ENCODE data around the gene TNN.
A peak's percentile ranks its signal among the peaks of the same experiment; 100 is the strongest.

TNN gene

DNA sequence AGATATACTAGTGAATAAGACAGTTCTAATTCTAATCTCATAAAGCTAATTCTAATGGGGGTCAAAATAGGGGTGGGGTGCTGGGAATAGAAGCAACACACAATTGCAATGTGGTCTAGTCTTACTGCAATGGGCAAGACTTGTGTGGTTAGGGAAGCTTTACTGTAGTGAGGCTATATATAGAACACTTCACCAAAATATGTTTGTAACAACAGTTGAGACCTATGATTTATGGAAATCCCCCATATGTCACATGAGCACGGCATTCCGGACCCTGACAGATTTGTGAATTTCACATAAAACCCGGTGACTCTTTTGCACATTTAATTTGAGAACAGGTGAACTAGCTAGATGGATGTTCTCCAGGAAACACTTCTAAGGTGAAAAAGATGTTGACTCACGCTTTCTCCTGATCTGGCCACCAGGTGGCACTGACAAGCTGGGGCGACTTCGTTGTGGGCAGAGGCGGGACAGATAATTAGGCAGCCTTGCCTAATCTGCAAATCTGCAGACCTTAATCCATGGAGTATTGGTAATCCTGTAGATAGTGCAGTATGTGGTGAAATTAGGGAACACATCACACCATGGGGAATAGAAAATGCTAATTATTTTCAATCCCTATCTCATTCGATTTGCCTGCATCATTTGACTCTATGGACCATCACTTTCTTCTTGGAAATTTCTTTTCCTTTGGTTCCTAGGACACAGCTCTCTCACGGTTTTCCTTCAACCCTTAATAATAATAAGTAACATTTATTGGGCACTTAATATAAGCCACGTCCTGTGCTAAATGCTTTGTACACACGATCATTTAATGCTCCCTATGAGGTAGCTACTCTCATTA, 87.2 kb downstream of the TNN start:
- ATAC-seq (ENCODE audit: low read depth) (peak; percentile 66), DNase-seq (ENCODE audit: low spot score in 2 of 2) (peak; percentile 66 to 72)
- H3K27ac Mint-ChIP-seq: no peak overlapping the region
- H3K4me1 Mint-ChIP-seq: peaks cover 27% of the 10 kb centered on the region
- peaks cover 9% of the 10 kb centered on the region for H3K27me3 Mint-ChIP-seq
- H3K36me3 Mint-ChIP-seq: peaks cover 12% of the 10 kb centered on the region
- no peak overlapping the region for H3K4me3 Mint-ChIP-seq
- H3K9me3 Mint-ChIP-seq: no peaks in the 10 kb centered on the region

DNA sequence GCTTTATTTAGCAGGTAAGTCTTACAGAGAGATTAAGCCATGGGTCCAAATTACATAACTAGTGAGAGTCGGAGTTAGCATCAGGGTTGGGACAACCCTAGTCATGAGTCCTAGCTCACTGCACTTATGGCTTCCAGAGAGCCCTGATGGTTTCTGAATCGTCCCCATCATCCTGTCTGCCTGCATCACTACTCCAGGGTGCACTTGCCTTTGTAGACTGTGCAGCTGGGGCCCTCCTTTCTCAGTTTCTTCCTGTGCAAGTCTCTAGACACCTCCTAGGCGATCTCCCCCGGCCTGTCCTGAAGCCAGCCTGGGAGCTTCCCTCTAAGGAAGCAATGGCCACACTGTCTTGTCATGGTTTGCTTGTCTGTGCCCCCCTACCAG, 87.8 kb downstream of the TNN start:
- Mint-ChIP-seq H3K36me3 (peaks cover 18% of the 10 kb centered on the region), H3K4me3 (no peak overlapping the region), H3K9me3 (no peaks in the 10 kb centered on the region), H3K4me1 (peaks cover 30% of the 10 kb centered on the region), H3K27ac (peak overlapping the region; percentile 43), H3K27me3 (peaks cover 8% of the 10 kb centered on the region)
- DNase-seq (ENCODE audit: low spot score in 2 of 2): no peak
- no peak for ATAC-seq (ENCODE audit: low read depth)

DNA sequence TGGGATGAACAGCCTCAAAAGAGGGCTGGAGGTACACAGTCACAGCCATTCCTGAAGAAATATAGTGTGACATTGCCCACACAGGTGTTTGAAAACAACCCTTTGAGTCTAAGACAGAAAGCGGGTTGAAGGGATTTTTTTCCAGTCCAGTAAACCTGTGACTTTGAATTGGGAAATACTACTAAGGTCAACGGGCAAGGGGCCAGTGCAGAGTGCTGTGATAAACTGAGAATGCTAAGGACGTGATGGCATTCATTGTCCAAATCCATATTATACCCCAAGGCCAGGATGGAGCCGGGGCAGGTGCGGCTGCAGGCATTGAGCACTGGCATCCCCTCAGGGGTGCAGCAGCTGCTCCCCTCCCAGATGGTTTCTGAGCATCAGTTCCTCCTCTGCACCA, 88.3 kb downstream of the TNN start:
- Mint-ChIP-seq H3K27ac (peak overlapping the region; percentile 43), H3K4me1 (peaks cover 34% of the 10 kb centered on the region), H3K9me3 (no peaks in the 10 kb centered on the region), H3K36me3 (peaks cover 22% of the 10 kb centered on the region), H3K27me3 (peaks cover 6% of the 10 kb centered on the region), H3K4me3 (no peak overlapping the region)
- ATAC-seq (ENCODE audit: low read depth): no peak
- DNase-seq (ENCODE audit: low spot score in 2 of 2): no peak

DNA sequence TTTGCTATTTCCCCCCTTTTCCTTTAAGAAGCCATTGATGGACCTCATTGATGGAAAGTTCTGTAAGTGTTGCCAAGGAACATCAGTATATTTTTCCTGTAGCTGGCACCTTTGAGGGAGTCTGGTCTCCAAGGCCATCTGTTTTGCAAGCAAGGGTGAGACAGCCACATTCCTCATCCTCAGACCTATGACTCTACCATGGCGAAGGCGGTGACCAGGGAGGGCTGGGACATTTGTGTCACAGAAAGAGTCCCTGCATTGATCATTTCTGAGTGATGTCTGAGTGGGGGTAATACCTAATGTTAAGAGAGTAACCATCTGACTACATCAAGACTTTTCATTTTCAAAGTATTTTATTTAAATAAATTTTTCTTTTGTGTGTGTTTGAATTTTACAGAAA, 89.6 kb downstream of the TNN start:
- H3K4me1 Mint-ChIP-seq: peaks cover 40% of the 10 kb centered on the region
- H3K9me3 Mint-ChIP-seq: no peaks in the 10 kb centered on the region
- H3K4me3 Mint-ChIP-seq: no peak overlapping the region
- peak overlapping the region; percentile 33 for H3K27ac Mint-ChIP-seq
- peaks cover 30% of the 10 kb centered on the region for H3K36me3 Mint-ChIP-seq
- ATAC-seq (ENCODE audit: low read depth) (no peak), DNase-seq (ENCODE audit: low spot score in 2 of 2) (no peak)
- H3K27me3 Mint-ChIP-seq: no peaks in the 10 kb centered on the region

DNA sequence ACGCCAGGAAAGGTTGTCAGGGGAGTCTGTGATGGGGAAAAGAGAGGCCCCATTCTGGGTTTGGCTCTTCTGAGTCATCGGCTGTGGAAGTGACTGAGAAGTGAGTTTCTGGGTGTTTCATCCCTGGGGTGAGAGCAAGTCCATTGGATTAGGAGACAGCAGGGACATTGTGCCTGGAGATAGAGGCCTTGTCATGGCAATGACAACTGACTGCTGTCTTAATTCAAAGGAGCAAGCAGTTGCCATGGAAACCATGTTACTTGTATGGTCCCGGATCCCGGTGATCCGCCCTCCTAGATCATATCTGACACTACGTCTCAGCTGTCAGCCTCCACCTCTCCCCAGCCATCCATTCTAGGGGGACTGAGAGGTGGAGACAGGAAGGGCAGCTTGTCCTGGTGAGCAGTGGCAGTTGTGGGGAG, 90.5 kb downstream of the TNN start:
- no peaks in the 10 kb centered on the region for H3K27me3 Mint-ChIP-seq
- no peak overlapping the region for H3K4me3 Mint-ChIP-seq
- no peak for ATAC-seq (ENCODE audit: low read depth)
- H3K27ac Mint-ChIP-seq: no peak overlapping the region
- peaks cover 40% of the 10 kb centered on the region for H3K4me1 Mint-ChIP-seq
- no peak for DNase-seq (ENCODE audit: low spot score in 2 of 2)
- no peaks in the 10 kb centered on the region for H3K9me3 Mint-ChIP-seq
- H3K36me3 Mint-ChIP-seq: peaks cover 30% of the 10 kb centered on the region

DNA sequence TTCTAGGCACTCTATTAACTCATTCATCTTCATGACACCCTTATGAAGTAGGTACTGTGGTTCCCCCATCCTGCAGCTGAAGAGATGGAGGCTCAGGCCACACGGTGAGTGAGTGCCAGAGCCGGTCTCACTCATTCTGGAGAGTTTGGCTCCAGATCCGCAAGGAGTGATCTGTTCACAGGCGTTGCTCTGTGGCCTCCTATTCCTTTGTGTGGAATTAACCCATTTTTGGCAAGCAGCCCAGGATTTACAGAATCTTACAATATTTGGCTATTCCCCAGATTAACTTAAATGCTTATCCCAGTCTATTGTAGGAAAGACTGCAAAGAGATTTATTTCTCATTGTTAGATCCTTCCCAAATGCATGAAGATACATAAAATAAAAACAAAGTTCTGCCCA, 95.3 kb downstream of the TNN start:
- DNase-seq (ENCODE audit: low spot score in 2 of 2) (no peak), ATAC-seq (ENCODE audit: low read depth) (no peak)
- Mint-ChIP-seq H3K36me3 (peaks cover 51% of the 10 kb centered on the region), H3K27me3 (no peaks in the 10 kb centered on the region), H3K4me1 (peaks cover 30% of the 10 kb centered on the region), H3K4me3 (no peak overlapping the region), H3K9me3 (no peaks in the 10 kb centered on the region), H3K27ac (no peak overlapping the region)

DNA sequence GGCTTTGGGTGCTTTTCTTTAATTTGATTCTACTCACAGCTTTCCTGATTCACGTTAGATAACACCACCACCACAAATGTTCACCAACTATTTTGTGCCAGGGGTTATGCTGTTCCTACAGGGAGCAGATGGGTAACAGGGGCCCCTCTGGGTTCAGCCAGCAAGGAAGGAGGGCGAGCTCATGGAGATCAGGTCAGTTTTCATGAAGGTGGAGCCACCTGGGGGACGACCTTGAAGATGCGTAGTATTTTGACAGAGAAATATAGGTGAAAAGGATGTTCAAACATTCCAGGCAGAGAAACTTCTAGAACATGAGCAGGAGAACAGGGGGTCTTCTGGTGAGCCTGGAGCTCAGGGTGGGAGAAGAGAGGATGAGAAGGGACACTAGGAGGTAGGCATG, 96.1 kb downstream of the TNN start:
- Mint-ChIP-seq H3K9me3 (no peaks in the 10 kb centered on the region), H3K27me3 (no peaks in the 10 kb centered on the region), H3K4me1 (peaks cover 30% of the 10 kb centered on the region), H3K36me3 (peaks cover 50% of the 10 kb centered on the region), H3K4me3 (no peak overlapping the region), H3K27ac (peak overlapping the region; percentile 29)
- DNase-seq (ENCODE audit: low spot score in 2 of 2) (no peak), ATAC-seq (ENCODE audit: low read depth) (no peak)

DNA sequence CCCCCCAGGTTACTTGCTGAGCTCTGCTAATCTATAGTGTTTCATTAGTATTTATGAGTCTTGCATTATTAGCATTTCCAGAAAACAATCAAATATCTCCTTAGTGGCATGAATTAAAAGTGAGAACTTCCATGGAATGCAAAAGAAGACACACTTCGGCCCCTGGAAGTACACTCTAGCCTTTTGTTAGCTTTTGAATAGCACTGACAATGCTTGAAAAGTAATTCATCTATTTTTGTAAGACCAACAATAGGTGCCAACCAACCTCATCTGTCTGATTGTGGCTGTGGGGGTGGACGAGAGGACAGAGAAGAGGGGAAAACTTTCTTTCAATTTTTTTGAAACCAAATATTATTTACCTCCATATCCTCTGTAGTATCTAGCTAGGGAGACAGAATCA, 97.1 kb downstream of the TNN start:
- H3K9me3 Mint-ChIP-seq: no peaks in the 10 kb centered on the region
- H3K27me3 Mint-ChIP-seq: no peaks in the 10 kb centered on the region
- H3K27ac Mint-ChIP-seq: no peak overlapping the region
- no peak for DNase-seq (ENCODE audit: low spot score in 2 of 2)
- ATAC-seq (ENCODE audit: low read depth): no peak
- H3K36me3 Mint-ChIP-seq: peaks cover 49% of the 10 kb centered on the region
- H3K4me3 Mint-ChIP-seq: no peak overlapping the region
- H3K4me1 Mint-ChIP-seq: peaks cover 34% of the 10 kb centered on the region

DNA sequence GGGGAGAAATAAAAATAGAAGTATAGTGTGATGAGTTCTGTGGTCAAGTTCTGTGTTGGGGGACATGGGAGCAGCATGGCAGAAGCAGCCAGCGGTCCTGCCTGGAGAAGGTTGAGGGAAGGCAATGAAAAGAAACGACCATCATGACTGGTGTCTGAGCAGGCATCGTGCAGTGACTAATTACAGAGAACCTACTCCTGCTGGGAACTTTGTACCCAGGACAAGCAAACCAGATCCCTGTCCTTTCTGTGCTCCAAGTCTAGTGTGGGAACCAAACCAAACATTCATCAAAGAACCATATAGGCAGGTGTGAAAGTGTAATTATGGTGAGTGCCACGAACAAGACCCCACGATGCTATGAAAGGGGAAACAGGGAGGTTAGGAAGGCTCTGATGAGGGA, 99.1 kb downstream of the TNN start:
- ATAC-seq (ENCODE audit: low read depth) (no peak), DNase-seq (ENCODE audit: low spot score in 2 of 2) (no peak)
- no peak overlapping the region for H3K4me3 Mint-ChIP-seq
- H3K27ac Mint-ChIP-seq: peak overlapping the region; percentile 69
- H3K4me1 Mint-ChIP-seq: peaks cover 34% of the 10 kb centered on the region
- H3K36me3 Mint-ChIP-seq: peaks cover 43% of the 10 kb centered on the region
- H3K27me3 Mint-ChIP-seq: no peaks in the 10 kb centered on the region
- H3K9me3 Mint-ChIP-seq: no peaks in the 10 kb centered on the region

DNA sequence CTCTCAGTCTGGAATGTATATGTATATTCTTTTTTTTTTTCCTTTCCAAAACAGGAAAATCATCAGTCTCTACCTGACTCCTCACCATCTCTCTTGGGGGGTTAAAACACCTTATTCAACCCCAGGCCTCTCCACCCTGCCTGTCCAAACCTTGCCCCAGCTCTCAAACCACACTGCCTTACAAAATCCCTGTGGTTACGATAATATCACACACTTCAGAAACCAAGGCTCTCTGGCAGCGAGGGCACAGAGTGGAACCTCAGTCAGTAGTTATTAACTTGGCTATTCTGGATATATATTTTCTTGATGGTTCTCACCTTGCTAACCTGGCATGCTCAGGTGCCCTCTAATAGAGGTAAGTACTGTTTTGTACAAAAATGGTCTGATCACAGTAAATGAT, 100.2 kb downstream of the TNN start:
- Mint-ChIP-seq H3K36me3 (peaks cover 46% of the 10 kb centered on the region), H3K4me1 (peaks cover 36% of the 10 kb centered on the region), H3K27me3 (no peaks in the 10 kb centered on the region), H3K9me3 (no peaks in the 10 kb centered on the region), H3K4me3 (no peak overlapping the region), H3K27ac (no peak overlapping the region)
- DNase-seq (ENCODE audit: low spot score in 2 of 2) (no peak), ATAC-seq (ENCODE audit: low read depth) (no peak)

DNA sequence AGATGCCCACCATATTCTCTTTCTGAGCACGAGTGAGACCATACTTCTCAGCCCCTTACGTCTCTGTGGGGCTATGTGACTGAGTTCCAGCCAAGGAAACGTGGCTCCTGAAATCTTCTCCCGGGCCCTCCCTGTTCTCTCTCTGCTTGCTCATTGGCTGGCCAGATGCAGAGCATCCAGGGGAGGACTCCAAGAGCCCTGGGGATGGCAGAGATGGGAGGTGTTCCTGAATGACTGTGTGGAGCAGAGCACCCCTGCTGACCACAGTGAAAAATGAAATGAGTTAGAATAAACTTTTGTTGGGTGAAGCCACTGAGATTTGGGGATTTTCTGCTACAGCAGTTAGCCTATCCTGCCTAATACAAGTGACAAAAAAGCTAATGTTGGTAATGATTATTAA, 101.1 kb downstream of the TNN start:
- H3K36me3 Mint-ChIP-seq: peaks cover 48% of the 10 kb centered on the region
- no peak overlapping the region for H3K4me3 Mint-ChIP-seq
- ATAC-seq (ENCODE audit: low read depth) (no peak), DNase-seq (ENCODE audit: low spot score in 2 of 2) (no peak)
- H3K27ac Mint-ChIP-seq: peak overlapping the region; percentile 89
- H3K4me1 Mint-ChIP-seq: peaks cover 40% of the 10 kb centered on the region
- H3K9me3 Mint-ChIP-seq: no peaks in the 10 kb centered on the region
- no peaks in the 10 kb centered on the region for H3K27me3 Mint-ChIP-seq

DNA sequence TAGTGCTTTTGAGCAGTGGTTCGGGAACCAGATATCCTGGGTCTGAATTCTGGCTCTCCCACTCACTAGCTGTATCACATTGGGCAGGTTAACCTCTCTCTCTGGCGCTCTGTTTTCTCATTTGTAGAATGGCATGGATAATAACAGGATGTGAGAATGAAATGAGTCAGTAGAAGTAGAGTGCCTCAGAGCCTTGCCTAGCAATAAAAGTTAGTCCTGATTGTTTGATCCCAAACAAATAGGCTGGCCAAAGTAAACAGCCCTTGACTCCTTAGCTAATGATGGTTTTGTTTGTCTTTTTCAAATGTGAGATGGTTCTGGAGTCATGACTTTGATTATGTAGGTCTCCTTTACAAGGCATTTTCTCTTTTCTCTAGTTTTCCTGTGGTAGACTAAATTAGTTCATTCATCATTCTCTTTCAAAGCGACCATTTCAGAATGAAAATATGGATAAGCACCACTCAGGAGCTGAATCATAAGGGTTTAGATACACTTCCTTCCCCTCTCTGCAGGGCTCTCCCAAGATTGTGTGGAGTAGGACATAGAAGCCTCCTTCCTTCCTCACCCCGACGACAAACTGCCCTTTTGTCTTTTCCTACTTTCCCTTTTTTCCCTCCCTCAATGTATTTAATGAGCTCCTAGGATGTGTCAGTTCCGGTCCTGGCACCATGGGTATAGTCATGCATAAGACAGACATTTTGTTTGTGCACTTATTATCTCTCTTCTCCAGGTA, 101.8 kb downstream of the TNN start:
- Mint-ChIP-seq H3K9me3 (no peaks in the 10 kb centered on the region), H3K4me3 (no peak overlapping the region), H3K36me3 (peaks cover 47% of the 10 kb centered on the region), H3K27me3 (no peaks in the 10 kb centered on the region), H3K27ac (peak overlapping the region; percentile 89), H3K4me1 (peaks cover 45% of the 10 kb centered on the region)
- ATAC-seq (ENCODE audit: low read depth) (no peak), DNase-seq (ENCODE audit: low spot score in 2 of 2) (no peak)

DNA sequence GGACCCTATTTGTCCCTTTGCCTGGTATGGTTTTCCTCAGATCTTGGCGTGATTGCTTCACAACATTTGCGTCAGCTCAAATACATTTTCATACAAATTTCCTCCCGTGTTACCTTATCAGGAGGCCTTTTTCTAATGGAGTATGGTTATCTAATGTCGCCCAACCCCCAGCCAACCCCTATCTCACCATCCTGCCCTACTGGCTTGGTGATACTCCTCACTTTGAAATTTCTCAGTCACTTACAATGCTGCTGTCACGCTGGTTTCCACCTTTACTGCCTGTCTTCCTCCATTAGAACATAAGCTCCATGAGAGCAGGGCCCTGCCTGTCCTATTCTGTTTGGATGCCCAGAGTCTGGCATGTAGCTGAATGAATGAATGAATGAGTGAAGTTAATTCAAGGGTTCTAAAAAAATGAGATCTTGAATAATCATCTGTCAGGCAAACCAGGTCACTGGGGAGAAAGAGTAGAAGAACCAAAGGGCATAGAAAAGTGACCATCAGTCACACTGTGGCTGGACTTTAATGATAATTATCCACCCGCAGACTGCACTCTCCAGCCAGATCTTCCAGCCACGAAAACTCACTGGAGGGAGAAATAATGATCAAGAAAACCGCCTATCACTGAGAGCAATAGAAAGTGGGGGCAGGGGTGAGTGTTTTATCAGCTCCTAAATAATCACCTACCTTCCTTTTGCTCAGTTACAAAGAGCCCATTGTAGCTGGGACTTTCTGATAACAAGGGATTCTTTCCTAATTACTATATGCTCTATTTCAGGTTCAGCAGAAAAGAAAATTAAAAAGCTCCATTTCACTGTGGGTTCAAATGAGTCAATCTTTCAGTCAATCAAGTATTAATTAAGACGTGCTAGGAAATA, 103.6 kb downstream of the TNN start:
- ATAC-seq (ENCODE audit: low read depth) (no peak), DNase-seq (ENCODE audit: low spot score in 2 of 2) (no peak)
- H3K9me3 Mint-ChIP-seq: no peaks in the 10 kb centered on the region
- H3K36me3 Mint-ChIP-seq: peaks cover 53% of the 10 kb centered on the region
- H3K27me3 Mint-ChIP-seq: no peaks in the 10 kb centered on the region
- peaks cover 55% of the 10 kb centered on the region for H3K4me1 Mint-ChIP-seq
- peak overlapping the region; percentile 89 for H3K27ac Mint-ChIP-seq
- H3K4me3 Mint-ChIP-seq: no peak overlapping the region

DNA sequence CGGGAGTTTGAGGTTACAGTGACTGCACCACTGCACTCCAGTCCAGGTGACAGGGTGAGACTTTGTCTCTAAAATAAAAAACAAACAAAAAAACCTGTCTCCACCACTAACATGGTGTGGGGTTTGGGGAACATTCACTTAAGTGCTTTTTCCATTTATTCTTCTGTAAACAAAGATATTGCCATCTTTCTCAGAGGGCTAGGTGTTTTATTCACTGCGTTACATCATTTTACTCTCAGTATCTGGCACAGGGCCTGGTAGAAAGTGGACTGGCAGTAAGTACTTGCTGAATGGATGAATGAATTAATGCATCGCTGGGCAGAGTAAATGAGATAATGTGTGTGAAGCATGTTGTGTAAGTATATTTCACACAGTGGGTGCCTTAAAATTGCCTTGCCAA, 104.9 kb downstream of the TNN start:
- Mint-ChIP-seq H3K27me3 (no peaks in the 10 kb centered on the region), H3K4me3 (no peak overlapping the region), H3K27ac (peak overlapping the region; percentile 66), H3K4me1 (peaks cover 50% of the 10 kb centered on the region), H3K9me3 (no peaks in the 10 kb centered on the region), H3K36me3 (peaks cover 54% of the 10 kb centered on the region)
- no peak for ATAC-seq (ENCODE audit: low read depth)
- no peak for DNase-seq (ENCODE audit: low spot score in 2 of 2)

Measured in memory B cell (primary cell).